Transverse colon (tissue), 4 donors: ENCODE measurements around the gene CCNB1. TPM values are rescaled to one million over a fixed set of nuclear protein-coding genes. Genes with fewer than 3 reads are reported as not detected.
"Not testable (repeated sequence)": the region's sequence is repeated elsewhere in the genome, so short reads cannot be mapped to it uniquely, and the experiment has no call there.

Source experiments
- DNase-seq: peaks from one replicate; pipeline ENCODE4 v3.0.0-alpha.2; 2019
- H3K27ac ChIP-seq, 4 donors: fragments of 200-600 bp; sonication (generic); 2 replicates each; pipeline ENCODE4 v1.5.1; 2016 to 2018; ENCODE audit warnings: inconsistent platforms in 4 of 4
- H3K27me3 ChIP-seq: fragments of 200-600 bp; sonication (generic); 2 replicates; pipeline ENCODE4 v1.5.1; 2017; ENCODE audit warnings: inconsistent platforms
- H3K36me3 ChIP-seq, 4 donors: fragments of 200-600 bp; sonication (generic); 2 replicates each; pipeline ENCODE4 v1.5.1; 2017 to 2019; ENCODE audit warnings: inconsistent platforms in 4 of 4
- H3K4me1 ChIP-seq, 4 donors: fragments of 200-600 bp; sonication (generic); 2 replicates each; pipeline ENCODE4 v1.5.1; 2017 to 2020; ENCODE audit warnings: inconsistent platforms in 4 of 4
- H3K4me3 ChIP-seq, 4 donors: fragments of 200-600 bp; sonication (generic); 1 replicate in 1 of 4; 2 replicates in 3 of 4; pipeline versions ENCODE4 v1.5.1 to v1.6.1; 2017 to 2019; ENCODE audit warnings: inconsistent platforms in 4 of 4
- H3K9me3 ChIP-seq, 2 donors: fragments of 200-600 bp; sonication (generic); 2 replicates each; pipeline ENCODE4 v1.5.1; 2017 to 2019; ENCODE audit warnings: inconsistent platforms in 2 of 2
- EP300 ChIP-seq: sonication (generic); formaldehyde crosslinking; IDR thresholded peaks from one replicate; pipeline ENCODE4 v1.6.1; 2017; ENCODE audit warnings: antibody characterized with exemption, low read depth
- POLR2A ChIP-seq: fragments of 450-650 bp; IDR thresholded peaks from one replicate; pipeline ENCODE4 v1.6.1; 2016; ENCODE audit warnings: antibody characterized with exemption, mild to moderate bottlenecking, moderate library complexity
- POLR2AphosphoS5 ChIP-seq, 3 donors: sonication (generic); formaldehyde crosslinking; IDR thresholded peaks; one replicate each; pipeline ENCODE4 v1.6.1; 2016; ENCODE audit warnings: antibody characterized with exemption in 3 of 3
- WGBS, 2 donors: methylation state at CpG; one replicate each; pipeline ENCODE4 v1.1.5; 2018; ENCODE audit warnings: low coverage in 1 of 2; 5-methylcytosine and 5-hydroxymethylcytosine counted together
- in situ Hi-C, 4 donors: fragments of 200-750 bp; cut with MboI; loops; one replicate each; pipeline versions ENCODE4 v1.15.0 to v1.15.1; 2017; ENCODE audit warnings: low sequenced_read_pairs in 3 of 4, low pct_ligation_motif_present in 1 of 4, low pct_unique_long_range_greater_than_20kb in 1 of 4
- intact Hi-C: fragments of 100-400 bp; cut with DNase I; formaldehyde crosslinking; loops from one replicate; pipeline ENCODE4 v1.15.1; 2023; ENCODE audit warnings: low total_unique reads
- total RNA-seq, 4 donors: library from RNA; depleted of rRNA; stranded (reverse); fragments of >200 nt; gene quantifications; one replicate each; pipeline ENCODE4 v1.1.0, GENCODE V29; 2016
- TF ChIP-seq, protein P1 (sequence below), 5 experiments: fragments of 200-600 bp in 3 of 5; fragments of 450-650 bp in 2 of 5; sonication (generic) in 3 of 5; IDR thresholded peaks; 1 replicate in 2 of 5; 2 replicates in 3 of 5; pipeline ENCODE4 v1.5.1; 2016 to 2017; ENCODE audit warnings: antibody characterized with exemption in 5 of 5, inconsistent platforms in 3 of 5, mild to moderate bottlenecking in 2 of 5, moderate library complexity in 1 of 5

Gene CCNB1
- total RNA-seq, 4 donors from 2014 or later = 2.2 to 16.9 (median 6.3) TPM

DNA sequence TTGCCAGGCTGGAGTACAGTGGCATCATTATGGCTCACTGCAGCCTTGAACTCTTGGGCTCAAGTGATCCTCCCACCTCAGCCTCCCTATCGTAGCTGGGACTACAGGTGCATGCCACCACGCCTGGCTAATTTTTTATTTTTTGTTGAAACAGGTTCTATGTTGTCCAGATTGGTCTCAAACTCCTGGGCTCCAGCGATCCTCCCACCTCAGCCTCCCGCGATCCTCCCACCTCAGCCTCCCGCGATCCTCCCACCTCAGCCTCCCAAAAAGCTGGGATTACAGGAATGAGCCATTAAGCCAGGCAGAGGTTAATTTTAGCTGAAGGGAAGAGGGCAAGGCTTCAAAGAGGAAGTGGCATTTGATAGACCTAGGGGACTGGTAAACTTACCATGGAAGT is 32.8 kb upstream of the CCNB1 start:
- TF ChIP-seq POLR2AphosphoS5 (IDR thresholded peaks at IDR 0.05) (no peak), POLR2A (no peak), EP300 (no peak)
- TF ChIP-seq, protein P1, sequence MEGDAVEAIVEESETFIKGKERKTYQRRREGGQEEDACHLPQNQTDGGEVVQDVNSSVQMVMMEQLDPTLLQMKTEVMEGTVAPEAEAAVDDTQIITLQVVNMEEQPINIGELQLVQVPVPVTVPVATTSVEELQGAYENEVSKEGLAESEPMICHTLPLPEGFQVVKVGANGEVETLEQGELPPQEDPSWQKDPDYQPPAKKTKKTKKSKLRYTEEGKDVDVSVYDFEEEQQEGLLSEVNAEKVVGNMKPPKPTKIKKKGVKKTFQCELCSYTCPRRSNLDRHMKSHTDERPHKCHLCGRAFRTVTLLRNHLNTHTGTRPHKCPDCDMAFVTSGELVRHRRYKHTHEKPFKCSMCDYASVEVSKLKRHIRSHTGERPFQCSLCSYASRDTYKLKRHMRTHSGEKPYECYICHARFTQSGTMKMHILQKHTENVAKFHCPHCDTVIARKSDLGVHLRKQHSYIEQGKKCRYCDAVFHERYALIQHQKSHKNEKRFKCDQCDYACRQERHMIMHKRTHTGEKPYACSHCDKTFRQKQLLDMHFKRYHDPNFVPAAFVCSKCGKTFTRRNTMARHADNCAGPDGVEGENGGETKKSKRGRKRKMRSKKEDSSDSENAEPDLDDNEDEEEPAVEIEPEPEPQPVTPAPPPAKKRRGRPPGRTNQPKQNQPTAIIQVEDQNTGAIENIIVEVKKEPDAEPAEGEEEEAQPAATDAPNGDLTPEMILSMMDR (IDR thresholded peaks at IDR 0.05) = no peak
- Histone ChIP-seq H3K4me3 (no peak overlapping the region), H3K9me3 (peaks cover 0 to 3% of the 10 kb centered on the region in 2 donors), H3K36me3 (peaks cover 0 to 9% (median 0%) of the 10 kb centered on the region in 4 donors), H3K27me3 (no peaks in the 10 kb centered on the region), H3K27ac (no peak overlapping the region), H3K4me1 (no peaks in the 10 kb centered on the region)
- 70 to 77% methylated on average over 7 of the region's 7 CpGs for WGBS, 2 donors
- no peak for DNase-seq
- in situ Hi-C loops = no loop called here
- intact Hi-C loops = no loop called here

DNA sequence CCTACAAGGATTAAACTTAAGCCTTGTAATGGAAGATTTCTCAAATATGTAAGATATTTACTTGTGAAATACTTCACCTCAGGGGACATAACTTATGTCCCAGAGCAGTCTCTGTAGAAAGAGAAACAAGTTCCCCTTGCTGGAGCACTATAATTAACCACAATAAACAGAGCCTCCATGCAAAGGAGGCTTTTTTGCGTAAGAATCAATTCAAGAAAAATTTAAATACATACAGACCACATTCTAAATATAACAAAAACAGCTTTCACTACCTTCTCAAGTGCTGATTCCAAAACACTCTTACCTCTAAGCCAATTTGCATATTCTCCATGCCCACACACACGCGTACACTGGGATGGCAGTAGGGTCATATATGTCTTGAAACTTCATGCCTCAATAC is 30.7 kb upstream of the CCNB1 start:
- 77 to 78% methylated on average over 1 to 3 of the region's 3 CpGs for WGBS, 2 donors
- Histone ChIP-seq H3K27ac (no peak overlapping the region), H3K27me3 (no peaks in the 10 kb centered on the region), H3K36me3 (no peaks in the 10 kb centered on the region), H3K4me1 (no peaks in the 10 kb centered on the region), H3K9me3 (peaks cover 8% of the 10 kb centered on the region in 2 donors), H3K4me3 (no peak overlapping the region)
- DNase-seq = no peak
- intact Hi-C loops (no loop called here), in situ Hi-C loops (no loop called here)
- TF ChIP-seq EP300 = no peak
- TF ChIP-seq POLR2AphosphoS5 (IDR thresholded peaks at IDR 0.05) = no peak
- TF ChIP-seq, protein P1 (IDR thresholded peaks at IDR 0.05) = no peak
- TF ChIP-seq POLR2A = no peak

DNA sequence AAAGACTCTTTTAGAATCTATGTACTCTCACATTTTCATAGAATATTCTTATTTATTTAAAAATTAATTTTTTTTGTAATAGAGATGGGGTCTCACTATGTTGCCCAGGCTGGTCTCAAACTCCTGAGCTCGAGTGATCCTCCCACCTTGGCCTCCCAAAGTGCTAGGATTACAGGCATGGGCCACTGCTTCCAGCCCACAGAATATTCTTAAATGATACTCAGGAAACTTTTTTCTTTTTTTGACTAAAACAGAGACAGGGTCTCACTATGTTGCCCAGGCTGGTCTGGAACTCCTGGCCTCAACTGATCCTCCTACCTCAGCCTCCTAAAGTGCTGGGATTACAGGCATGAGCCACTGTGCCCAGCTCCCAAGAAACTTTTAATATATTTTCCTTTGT is 29.7 kb upstream of the CCNB1 start:
- intact Hi-C loops, H3K9me3 ChIP-seq, H3K27me3 ChIP-seq, H3K4me1 ChIP-seq, H3K36me3 ChIP-seq, H3K27ac ChIP-seq, H3K4me3 ChIP-seq, DNase-seq, in situ Hi-C loops: not testable (repeated sequence)
- 100% methylated on average over 1 of the region's 1 CpG for WGBS, 2 donors

GRCh38 chr5:69137807-69138206 is 29.1 kb upstream of the CCNB1 start:
- Histone ChIP-seq H3K4me1 (no peaks in the 10 kb centered on the region), H3K4me3 (no peak overlapping the region), H3K9me3 (peaks cover 8 to 9% of the 10 kb centered on the region in 2 donors), H3K27ac (no peak overlapping the region), H3K36me3 (no peaks in the 10 kb centered on the region), H3K27me3 (no peaks in the 10 kb centered on the region)
- no peak for TF ChIP-seq POLR2AphosphoS5 (IDR thresholded peaks at IDR 0.05)
- TF ChIP-seq, protein P1 (IDR thresholded peaks at IDR 0.05) = no peak
- TF ChIP-seq EP300 = no peak
- no peak for TF ChIP-seq POLR2A
- WGBS, 2 donors = 97 to 100% methylated on average over 5 of the region's 5 CpGs
- intact Hi-C loops = no loop called here
- no peak for DNase-seq
- in situ Hi-C loops = no loop called here

- in situ Hi-C loops = no loop called here
- no peak for DNase-seq
- Histone ChIP-seq H3K4me3 (no peak overlapping the region), H3K4me1 (no peaks in the 10 kb centered on the region), H3K27me3 (no peaks in the 10 kb centered on the region), H3K9me3 (peaks cover 8 to 9% of the 10 kb centered on the region in 2 donors), H3K27ac (no peak overlapping the region), H3K36me3 (no peaks in the 10 kb centered on the region)
- TF ChIP-seq POLR2AphosphoS5 (IDR thresholded peaks at IDR 0.05) = no peak
- TF ChIP-seq, protein P1 (IDR thresholded peaks at IDR 0.05) = no peak
- WGBS, 2 donors = 88 to 89% methylated on average over 1 of the region's 1 CpG
- intact Hi-C loops = no loop called here
Observed at GRCh38 chr5:69138766-69139165, 28.2 kb upstream of the CCNB1 start.

DNA sequence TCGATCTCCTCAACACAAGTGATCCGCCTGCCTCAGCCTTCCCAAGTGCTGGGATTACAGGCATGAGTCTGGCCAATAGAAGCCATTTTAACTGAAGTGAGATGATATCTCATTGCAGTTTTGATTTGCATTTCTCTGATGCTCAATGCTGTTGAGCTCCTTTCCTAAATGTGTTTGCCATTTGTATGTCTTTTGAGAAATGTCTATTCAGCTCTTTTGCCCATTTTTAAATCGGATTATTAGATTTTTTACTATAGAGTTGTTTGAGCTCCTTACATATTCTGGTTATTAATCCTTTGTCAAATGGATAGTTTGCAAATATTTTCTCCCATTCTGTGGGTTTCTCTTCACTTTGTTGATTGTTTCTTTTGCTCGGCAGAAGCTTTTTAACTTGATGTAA is 26.7 kb upstream of the CCNB1 start:
- intact Hi-C loops, H3K4me3 ChIP-seq, H3K9me3 ChIP-seq, H3K27ac ChIP-seq, H3K27me3 ChIP-seq, in situ Hi-C loops, DNase-seq, H3K36me3 ChIP-seq, H3K4me1 ChIP-seq: not testable (repeated sequence)
- 92 to 100% methylated on average over 1 to 4 of the region's 4 CpGs for WGBS, 2 donors
